OCI-LY7 (cell line): ENCODE measurements around the gene CD70. TPM values are rescaled to one million over a fixed set of nuclear protein-coding genes. Genes with fewer than 3 reads are reported as not detected.

ENCODE experiments used
- BruUV-seq: library from RNA; stranded (reverse); fragments of 400-500 nt; replicated peaks from 2 replicates; lab custom pipeline; 2021; lab: Mats Ljungman, UMichigan
- CTCF ChIA-PET: fragments of 300-600 bp; sonication (Branson Sonifier 250); formaldehyde crosslinking; loops from one replicate; lab custom pipeline; 2022; ENCODE audit warnings: antibody characterized with exemption; ENCODE audit not compliant: unreplicated experiment; lab: Charles Lee
- POLR2A ChIA-PET: fragments of 300-600 bp; sonication (Branson Sonifier 250); formaldehyde crosslinking; loops from one replicate; lab custom pipeline; 2022; ENCODE audit warnings: antibody characterized with exemption; lab: Charles Lee
- DNase-seq: peaks from one replicate; pipeline ENCODE4 v3.0.0-alpha.2; 2015; ENCODE audit warnings: low spot score
- H2AFZ ChIP-seq: fragments of 200-600 bp; sonication (generic), shearing (Covaris generic); 2 replicates; pipeline ENCODE4 v1.6.1; 2014; ENCODE audit warnings: mild to moderate bottlenecking, antibody characterized with exemption, low read length, moderate library complexity
- H3K27ac ChIP-seq: fragments of 200-600 bp; sonication (generic); 2 replicates; pipeline ENCODE4 v1.5.1; 2014; ENCODE audit warnings: mixed run types, low read depth, mild to moderate bottlenecking, moderate library complexity, low read length, inconsistent platforms; ENCODE audit not compliant: poor library complexity, severe bottlenecking
- H3K36me3 ChIP-seq: fragments of 200-600 bp; sonication (generic); 2 replicates; pipeline ENCODE4 v1.6.1; 2014; ENCODE audit warnings: mild to moderate bottlenecking, antibody characterized with exemption, low read length, moderate library complexity, mixed read lengths; ENCODE audit not compliant: insufficient read depth
- H3K4me1 ChIP-seq: fragments of 200-600 bp; sonication (generic); 2 replicates; pipeline ENCODE4 v1.5.1; 2014; ENCODE audit warnings: mild to moderate bottlenecking, low read length; ENCODE audit not compliant: insufficient read depth, poor library complexity, severe bottlenecking
- H3K4me2 ChIP-seq: fragments of 200-600 bp; sonication (generic); 2 replicates; pipeline ENCODE4 v1.6.1; 2014; ENCODE audit warnings: mild to moderate bottlenecking, low read length
- H3K4me3 ChIP-seq: fragments of 200-600 bp; sonication (generic); 2 replicates; pipeline ENCODE4 v1.5.1; 2014; ENCODE audit warnings: mild to moderate bottlenecking, low read depth, low read length; ENCODE audit not compliant: poor library complexity, severe bottlenecking
- H3K79me2 ChIP-seq: fragments of 200-600 bp; sonication (generic); 2 replicates; pipeline ENCODE4 v1.6.1; 2016; ENCODE audit warnings: low read depth, mild to moderate bottlenecking, low read length, moderate library complexity, mixed read lengths; ENCODE audit not compliant: insufficient read depth
- H3K9me2 ChIP-seq: fragments of 200-600 bp; sonication (generic); 2 replicates; pipeline ENCODE4 v1.6.1; 2016; ENCODE audit warnings: mild to moderate bottlenecking, low read length, mixed read lengths; ENCODE audit not compliant: insufficient read depth
- H3K9me3 ChIP-seq: fragments of 200-600 bp; sonication (generic); 2 replicates; pipeline ENCODE4 v1.6.1; 2014; ENCODE audit warnings: mild to moderate bottlenecking, mixed run types, low read length, mixed read lengths
- H4K20me1 ChIP-seq: fragments of 200-600 bp; sonication (generic); 2 replicates; pipeline ENCODE4 v1.6.1; 2014; ENCODE audit warnings: mild to moderate bottlenecking, antibody characterized with exemption, low read length, moderate library complexity, mixed read lengths; ENCODE audit not compliant: insufficient read depth
- CTCF ChIP-seq: fragments of 200-600 bp; sonication (generic); conservative IDR thresholded peaks from 2 replicates; pipeline ENCODE4 v1.5.1; 2014; ENCODE audit warnings: mild to moderate bottlenecking, antibody characterized with exemption, low read length, moderate library complexity, mixed read lengths
- EZH2phosphoT487 ChIP-seq: fragments of 200-600 bp; sonication (generic); IDR thresholded peaks from 2 replicates; pipeline ENCODE4 v1.6.1; 2018; ENCODE audit warnings: low read depth, borderline replicate concordance, mild to moderate bottlenecking, mixed run types, antibody characterized with exemption, low read length, moderate library complexity, mixed read lengths
- intact Hi-C: fragments of 100-400 bp; cut with micrococcal nuclease; formaldehyde crosslinking; loops from one replicate; pipeline ENCODE4 v1.10.0; 2022; ENCODE audit not compliant: unreplicated experiment
- total RNA-seq, 2 experiments: library from RNA; depleted of rRNA in 1 of 2; stranded (reverse); fragments of >200 nt in 1 of 2; shearing (Covaris generic) in 1 of 2; gene quantifications; 2 replicates each; pipeline ENCODE4 v1.2.3, GENCODE V29; 2014 to 2022

Gene CD70
- total RNA-seq, 2 experiments from 2014 or later = 88.2 to 165 TPM

DNA sequence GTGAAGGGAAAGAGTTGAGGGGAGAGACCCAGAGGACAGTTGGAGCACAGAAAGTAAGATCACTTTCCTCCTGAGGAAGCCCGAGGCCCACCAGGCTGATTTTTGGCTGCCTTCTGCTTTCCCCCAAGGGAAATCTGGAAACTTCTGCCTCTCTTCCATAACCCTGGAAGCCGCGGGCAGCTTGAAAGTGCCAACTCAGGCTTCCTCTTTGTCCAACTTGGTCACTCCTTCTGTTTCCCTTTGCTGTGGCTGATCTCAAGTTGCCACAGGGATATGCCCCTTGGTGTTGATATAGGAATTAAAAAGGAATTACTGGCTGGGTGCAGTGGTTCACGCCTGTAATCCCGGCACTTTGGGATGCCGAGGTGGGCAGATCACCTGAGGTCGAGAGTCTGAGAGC, 5.7 kb upstream of the CD70 start:
- ChIA-PET POLR2A (no interaction called here), CTCF (no interaction called here)

DNA sequence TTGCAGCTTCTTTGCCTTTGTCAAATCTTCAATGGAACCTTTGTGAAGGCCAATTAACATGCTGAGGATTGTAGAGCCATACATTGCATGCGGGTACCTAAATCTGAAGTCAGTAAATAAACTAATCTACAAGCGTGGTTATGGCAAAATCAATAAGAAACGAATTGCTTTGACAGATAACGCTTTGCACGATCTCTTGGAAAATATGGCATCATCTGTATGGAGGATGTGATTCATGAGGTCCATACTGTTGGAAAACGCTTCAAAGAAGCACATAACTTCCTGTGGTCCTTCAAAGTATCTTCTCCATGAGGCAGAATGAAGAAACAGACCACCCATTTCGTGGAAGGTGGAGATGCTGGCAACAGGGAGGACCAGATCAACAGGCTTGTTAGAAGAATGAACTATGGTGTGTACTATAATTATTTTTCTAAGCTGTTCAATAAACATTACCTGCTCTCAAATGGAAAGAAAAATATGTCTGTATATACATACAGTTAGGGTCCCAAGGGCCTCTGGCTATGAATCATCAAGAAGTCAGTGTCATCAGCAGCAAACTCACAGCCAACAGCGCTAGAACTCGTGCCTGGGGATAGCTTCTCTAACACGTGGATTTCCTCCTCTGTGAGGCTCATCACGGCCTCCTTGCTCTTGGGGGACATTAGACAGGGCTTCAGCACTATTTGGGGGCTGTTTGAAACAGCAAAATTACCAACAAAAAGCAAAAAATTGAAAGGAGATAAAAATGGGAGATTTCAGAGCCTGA, 2.9 kb upstream of the CD70 start:
- CTCF ChIA-PET = interaction anchor here (0.6 kb wide), 1 partner anchor 15 kb away, joined by 3 read pairs; no protein-coding TSS in a partner anchor
- peaks cover 24% of the 10 kb centered on the region for H3K36me3 ChIP-seq
- BruUV-seq = no TSS peak
- H3K9me3 ChIP-seq = no peaks in the 10 kb centered on the region
- POLR2A ChIA-PET = interaction anchor here (0.7 to 1.0 kb wide), 5 partner anchors 9 to 24 kb away, joined by 3 to 10 read pairs (median 3); no protein-coding TSS in a partner anchor
- intact Hi-C loops = no loop called here
- no peak overlapping the region for H3K4me3 ChIP-seq
- peak overlapping the region; percentile 1; the same call in 1 of the 2 replicates for H2AFZ ChIP-seq
- no peaks in the 10 kb centered on the region for H4K20me1 ChIP-seq
- peak; percentile 57 for DNase-seq
- H3K27ac ChIP-seq = peak overlapping the region; percentile 70
- H3K79me2 ChIP-seq = peaks cover 43% of the 10 kb centered on the region
- H3K4me1 ChIP-seq = peaks cover 62% of the 10 kb centered on the region
- TF ChIP-seq EZH2phosphoT487 = no peak
- TF ChIP-seq CTCF = no peak
- H3K9me2 ChIP-seq = no peaks in the 10 kb centered on the region
- H3K4me2 ChIP-seq = peak overlapping the region; percentile 69

More for the DNA sequence above, 5.7 kb upstream of the CD70 start:
- no peak overlapping the region for H3K4me3 ChIP-seq
- DNase-seq = no peak
- H3K4me2 ChIP-seq = no peak overlapping the region
- peaks cover 71% of the 10 kb centered on the region for H3K4me1 ChIP-seq
- no peaks in the 10 kb centered on the region for H3K9me2 ChIP-seq
- H4K20me1 ChIP-seq = no peaks in the 10 kb centered on the region
- H2AFZ ChIP-seq = no peak overlapping the region
- BruUV-seq = no TSS peak
- H3K79me2 ChIP-seq = peaks cover 43% of the 10 kb centered on the region
- no peaks in the 10 kb centered on the region for H3K9me3 ChIP-seq
- peaks cover 19% of the 10 kb centered on the region for H3K36me3 ChIP-seq
- intact Hi-C loops = no loop called here
- H3K27ac ChIP-seq = peak overlapping the region; percentile 16
- TF ChIP-seq CTCF = no peak
- no peak for TF ChIP-seq EZH2phosphoT487
